Fibroblast of mammary gland (primary cell): Measurements from ENCODE around the gene FNDC1.

Experiments
- DNase-seq: peaks from one replicate; pipeline ENCODE4 v3.0.0-alpha.2; 2010; ENCODE audit warnings: low read depth
- H3K4me3 ChIP-seq: 2 replicates; pipeline ENCODE4 v1.5.1; 2011; ENCODE audit warnings: low read depth, mild to moderate bottlenecking, low read length, moderate library complexity; ENCODE audit not compliant: control insufficient read depth
- TF ChIP-seq, protein P1 (sequence below): conservative IDR thresholded peaks from 2 replicates; pipeline ENCODE4 v1.5.1; 2011; ENCODE audit warnings: low read depth, low read length, inconsistent platforms; ENCODE audit not compliant: control insufficient read depth, insufficient read depth

FNDC1 gene

DNA sequence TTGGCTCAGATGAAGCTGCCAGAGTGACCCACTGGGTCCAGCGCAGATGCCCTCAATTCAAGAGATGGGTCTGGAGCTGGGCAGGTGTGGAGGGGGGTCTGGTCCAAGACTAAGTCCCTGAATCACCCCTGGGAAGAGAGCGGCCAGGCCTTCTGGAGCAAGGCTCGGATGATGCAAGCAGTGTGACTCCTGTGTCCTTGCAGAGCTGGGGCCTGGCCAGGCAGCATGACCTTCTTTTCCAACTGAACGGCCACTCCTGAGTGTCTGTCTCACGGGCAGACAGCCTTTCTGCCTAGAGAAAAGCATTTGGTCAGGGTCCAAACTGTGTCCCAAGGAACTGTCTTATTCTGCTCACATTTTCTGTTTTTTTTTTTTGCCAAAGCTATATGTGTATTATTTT is 42.6 kb upstream of the FNDC1 start:
- TF ChIP-seq, protein P1, sequence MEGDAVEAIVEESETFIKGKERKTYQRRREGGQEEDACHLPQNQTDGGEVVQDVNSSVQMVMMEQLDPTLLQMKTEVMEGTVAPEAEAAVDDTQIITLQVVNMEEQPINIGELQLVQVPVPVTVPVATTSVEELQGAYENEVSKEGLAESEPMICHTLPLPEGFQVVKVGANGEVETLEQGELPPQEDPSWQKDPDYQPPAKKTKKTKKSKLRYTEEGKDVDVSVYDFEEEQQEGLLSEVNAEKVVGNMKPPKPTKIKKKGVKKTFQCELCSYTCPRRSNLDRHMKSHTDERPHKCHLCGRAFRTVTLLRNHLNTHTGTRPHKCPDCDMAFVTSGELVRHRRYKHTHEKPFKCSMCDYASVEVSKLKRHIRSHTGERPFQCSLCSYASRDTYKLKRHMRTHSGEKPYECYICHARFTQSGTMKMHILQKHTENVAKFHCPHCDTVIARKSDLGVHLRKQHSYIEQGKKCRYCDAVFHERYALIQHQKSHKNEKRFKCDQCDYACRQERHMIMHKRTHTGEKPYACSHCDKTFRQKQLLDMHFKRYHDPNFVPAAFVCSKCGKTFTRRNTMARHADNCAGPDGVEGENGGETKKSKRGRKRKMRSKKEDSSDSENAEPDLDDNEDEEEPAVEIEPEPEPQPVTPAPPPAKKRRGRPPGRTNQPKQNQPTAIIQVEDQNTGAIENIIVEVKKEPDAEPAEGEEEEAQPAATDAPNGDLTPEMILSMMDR, result no peak
- no peak for DNase-seq
- H3K4me3 ChIP-seq, result no peak overlapping the region

DNA sequence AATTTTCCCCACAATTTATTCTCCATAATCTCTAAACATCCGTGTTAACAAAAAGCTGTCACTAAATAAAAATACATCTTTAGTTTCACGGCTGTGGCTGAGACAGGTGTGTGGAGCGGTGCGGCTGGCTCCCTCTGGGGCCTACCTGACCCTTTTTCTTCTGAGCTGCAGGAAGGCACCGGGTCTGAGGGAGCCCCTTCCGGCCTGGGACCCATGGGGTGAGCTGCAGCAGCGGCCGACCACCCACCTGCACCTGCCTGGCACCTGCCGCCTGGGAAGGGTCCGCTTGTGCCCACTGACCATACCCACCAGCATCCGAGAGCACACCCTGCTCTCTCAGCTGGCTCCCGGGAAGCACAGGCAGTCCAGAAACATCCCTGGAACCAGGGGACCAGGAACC is 41.5 kb upstream of the FNDC1 start:
- H3K4me3 ChIP-seq, result no peak overlapping the region
- no peak for DNase-seq
- TF ChIP-seq, protein P1, result no peak

GRCh38 chr6:159128978-159129377 is 40.2 kb upstream of the FNDC1 start:
- no peak overlapping the region for H3K4me3 ChIP-seq
- TF ChIP-seq, protein P1, result no peak
- no peak for DNase-seq

- H3K4me3 ChIP-seq, result no peak overlapping the region
- TF ChIP-seq, protein P1, result no peak
- DNase-seq, result no peak
Measured at GRCh38 chr6:159130846-159131245, 38.4 kb upstream of the FNDC1 start.

GRCh38 chr6:159131709-159132108 is 37.5 kb upstream of the FNDC1 start:
- no peak for DNase-seq
- TF ChIP-seq, protein P1, result no peak
- no peak overlapping the region for H3K4me3 ChIP-seq

DNA sequence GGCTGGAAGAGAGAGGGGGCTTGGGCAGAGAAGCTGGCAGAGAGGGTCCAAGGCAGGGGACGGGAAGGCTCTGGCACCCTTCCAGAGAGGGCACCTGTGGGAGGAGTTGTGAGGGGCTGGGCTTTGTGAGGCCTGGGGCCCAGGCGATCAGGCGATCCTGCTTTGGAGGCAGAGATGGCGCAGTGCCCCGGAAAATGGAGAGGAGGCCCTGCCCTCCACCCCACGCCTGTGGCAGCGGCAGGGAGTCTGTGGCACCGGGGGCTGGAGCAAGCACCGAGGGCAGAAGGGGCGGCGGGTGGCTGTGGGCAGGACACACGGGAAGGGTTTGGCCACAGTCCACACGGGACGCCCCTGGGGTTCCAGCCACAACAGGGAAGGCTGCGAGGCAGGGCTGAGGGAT is 36.5 kb upstream of the FNDC1 start:
- TF ChIP-seq, protein P1, result no peak
- no peak overlapping the region for H3K4me3 ChIP-seq
- DNase-seq, result no peak

DNA sequence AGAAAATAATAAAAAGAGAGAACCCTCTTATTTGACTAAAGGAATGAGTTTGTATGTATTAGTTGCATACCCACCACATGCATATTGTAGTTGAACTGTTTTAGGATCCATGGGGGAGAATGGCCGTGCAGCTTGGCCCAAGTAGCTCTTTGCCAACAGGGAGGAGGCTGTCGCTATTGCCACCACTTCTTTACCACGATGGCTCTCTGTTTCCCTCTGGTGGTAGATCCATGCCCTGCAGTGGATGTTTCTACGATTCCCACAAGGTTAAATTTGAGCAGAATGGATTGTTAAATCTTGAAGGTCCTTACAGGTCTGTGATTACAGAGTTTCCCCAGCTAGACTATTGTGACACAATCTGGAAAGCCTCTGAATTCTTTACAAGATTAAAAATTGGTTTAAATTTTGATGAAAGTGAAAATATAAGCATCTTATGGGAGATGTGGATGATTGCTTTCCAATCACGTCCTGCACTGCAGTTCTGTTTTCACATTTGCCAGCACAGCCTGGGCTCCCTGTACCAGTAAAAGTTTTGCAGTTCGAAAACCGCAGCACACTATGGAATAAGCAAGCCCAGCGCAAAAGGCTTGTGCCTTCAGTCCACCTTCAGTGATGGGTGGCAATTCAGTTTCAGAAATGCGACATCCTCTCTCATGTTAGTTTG is 34.4 kb upstream of the FNDC1 start:
- no peak overlapping the region for H3K4me3 ChIP-seq
- TF ChIP-seq, protein P1, result peak; percentile 99
- peak; percentile 53 for DNase-seq
